MCF 10A (cell line): ENCODE data around the gene EPB41L4A. TPM values are rescaled to one million over a fixed set of nuclear protein-coding genes. Genes with fewer than 3 reads are reported as not detected.

Experiments used
- BruUV-seq: library from RNA; stranded (reverse); fragments of 400-500 nt; replicated peaks from 2 replicates; lab custom pipeline; 2021; lab: Mats Ljungman, UMichigan
- CTCF ChIA-PET: fragments of 300-600 bp; sonication (Branson Sonifier 250); formaldehyde crosslinking; extraction: SDS; loops from one replicate; lab custom pipeline; 2021; ENCODE audit warnings: antibody characterized with exemption, inconsistent platforms; lab: Yijun Ruan, JAX
- POLR2A ChIA-PET: fragments of 300-600, 350-650 bp; sonication (Branson Sonifier 250); formaldehyde crosslinking; extraction: SDS; loops from one replicate; lab custom pipeline; 2020; ENCODE audit warnings: antibody characterized with exemption, inconsistent platforms; lab: Yijun Ruan, JAX
- DNase-seq: peaks from one replicate; pipeline ENCODE4 v3.0.0-alpha.2; 2018; ENCODE audit not compliant: unreplicated experiment
- H3K27ac Mint-ChIP-seq: one replicate; pipeline ENCODE4 v1.8.0; 2022; ENCODE audit warnings: mild to moderate bottlenecking, low read depth, mixed read lengths; ENCODE audit not compliant: unreplicated experiment
- H3K27me3 Mint-ChIP-seq: one replicate; pipeline ENCODE4 v1.8.0; 2022; ENCODE audit warnings: mixed read lengths; ENCODE audit not compliant: insufficient read depth, unreplicated experiment
- H3K36me3 Mint-ChIP-seq: one replicate; pipeline ENCODE4 v1.8.0; 2022; ENCODE audit warnings: mild to moderate bottlenecking, moderate library complexity, mixed read lengths; ENCODE audit not compliant: insufficient read depth, unreplicated experiment
- H3K4me1 Mint-ChIP-seq: one replicate; pipeline ENCODE4 v1.8.0; 2022; ENCODE audit warnings: mixed read lengths; ENCODE audit not compliant: insufficient read depth, unreplicated experiment
- H3K4me3 Mint-ChIP-seq: one replicate; pipeline ENCODE4 v1.8.0; 2022; ENCODE audit warnings: mild to moderate bottlenecking, moderate library complexity, mixed read lengths; ENCODE audit not compliant: unreplicated experiment
- H3K9me3 Mint-ChIP-seq: one replicate; pipeline ENCODE4 v1.8.0; 2022; ENCODE audit warnings: mixed read lengths; ENCODE audit not compliant: unreplicated experiment
- intact Hi-C: fragments of 100-400 bp; cut with micrococcal nuclease; formaldehyde crosslinking; loops from 2 replicates; pipeline ENCODE4 v1.14.1; 2022
- total RNA-seq: library from RNA; stranded (reverse); gene quantifications from 2 replicates; pipeline ENCODE4 v1.2.3, GENCODE V29; 2022
- TF ChIP-seq, protein P1 (sequence below): fragments of 200-600 bp; IDR thresholded peaks from one replicate; pipeline ENCODE4 v1.8.0; 2022; ENCODE audit warnings: antibody characterized with exemption, mild to moderate bottlenecking; ENCODE audit not compliant: unreplicated experiment

The EPB41L4A gene
- total RNA-seq, 1 experiment from 2014 or later = 12.4 TPM

DNA sequence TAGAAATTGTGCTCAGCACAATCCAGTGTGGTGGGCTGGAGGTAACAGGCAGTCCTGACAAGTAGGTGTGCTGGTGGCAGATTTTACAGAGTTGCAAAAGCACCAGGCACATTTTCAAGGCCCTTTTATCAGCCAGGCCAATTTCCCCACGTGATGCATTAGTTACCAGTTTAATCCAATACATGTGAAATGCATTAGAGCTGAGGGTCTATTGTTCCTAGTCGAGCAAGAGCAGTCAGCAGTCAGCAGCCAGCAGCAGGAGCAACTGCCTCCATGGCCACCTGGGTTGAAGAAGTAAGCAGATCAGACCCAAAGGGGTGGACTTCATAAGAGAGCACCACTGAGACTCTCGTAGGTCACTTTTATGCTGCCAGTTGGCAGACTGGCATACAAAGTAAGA is 76.7 kb downstream of the EPB41L4A start:
- intact Hi-C loops = no loop called here
- TF ChIP-seq, protein P1, sequence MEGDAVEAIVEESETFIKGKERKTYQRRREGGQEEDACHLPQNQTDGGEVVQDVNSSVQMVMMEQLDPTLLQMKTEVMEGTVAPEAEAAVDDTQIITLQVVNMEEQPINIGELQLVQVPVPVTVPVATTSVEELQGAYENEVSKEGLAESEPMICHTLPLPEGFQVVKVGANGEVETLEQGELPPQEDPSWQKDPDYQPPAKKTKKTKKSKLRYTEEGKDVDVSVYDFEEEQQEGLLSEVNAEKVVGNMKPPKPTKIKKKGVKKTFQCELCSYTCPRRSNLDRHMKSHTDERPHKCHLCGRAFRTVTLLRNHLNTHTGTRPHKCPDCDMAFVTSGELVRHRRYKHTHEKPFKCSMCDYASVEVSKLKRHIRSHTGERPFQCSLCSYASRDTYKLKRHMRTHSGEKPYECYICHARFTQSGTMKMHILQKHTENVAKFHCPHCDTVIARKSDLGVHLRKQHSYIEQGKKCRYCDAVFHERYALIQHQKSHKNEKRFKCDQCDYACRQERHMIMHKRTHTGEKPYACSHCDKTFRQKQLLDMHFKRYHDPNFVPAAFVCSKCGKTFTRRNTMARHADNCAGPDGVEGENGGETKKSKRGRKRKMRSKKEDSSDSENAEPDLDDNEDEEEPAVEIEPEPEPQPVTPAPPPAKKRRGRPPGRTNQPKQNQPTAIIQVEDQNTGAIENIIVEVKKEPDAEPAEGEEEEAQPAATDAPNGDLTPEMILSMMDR = no peak
- H3K4me1 Mint-ChIP-seq = peaks cover 26% of the 10 kb centered on the region
- CTCF ChIA-PET = interaction anchor here (0.6 kb wide), 1 partner anchor 71 kb away, joined by 3 read pairs; no protein-coding TSS in a partner anchor
- no peak overlapping the region for H3K27ac Mint-ChIP-seq
- H3K27me3 Mint-ChIP-seq = no peaks in the 10 kb centered on the region
- H3K9me3 Mint-ChIP-seq = no peaks in the 10 kb centered on the region
- DNase-seq = no peak
- POLR2A ChIA-PET = no interaction called here
- H3K36me3 Mint-ChIP-seq = peaks cover 5% of the 10 kb centered on the region
- BruUV-seq = no TSS peak
- H3K4me3 Mint-ChIP-seq = no peak overlapping the region

DNA sequence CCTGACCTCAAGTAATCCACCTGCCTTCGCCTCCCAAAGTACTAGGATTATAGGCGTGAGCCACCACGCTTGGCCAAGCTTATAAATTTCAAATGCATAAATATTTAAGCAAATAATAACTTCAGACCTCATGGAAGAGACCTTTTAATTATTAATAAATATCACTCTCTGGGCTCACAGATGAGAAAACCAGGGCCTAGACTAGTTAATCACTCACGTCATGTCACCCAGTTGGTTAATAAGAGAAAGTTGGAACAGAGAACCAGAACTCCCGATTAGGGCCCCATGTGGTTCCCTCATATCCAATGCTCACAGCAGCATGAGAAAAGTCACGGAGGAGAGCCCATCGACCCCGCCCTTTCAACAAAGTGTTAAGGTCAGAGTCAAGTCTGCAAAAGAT is 79.3 kb downstream of the EPB41L4A start:
- H3K4me3 Mint-ChIP-seq = no peak overlapping the region
- H3K27me3 Mint-ChIP-seq = no peaks in the 10 kb centered on the region
- no TSS peak for BruUV-seq
- H3K9me3 Mint-ChIP-seq = no peaks in the 10 kb centered on the region
- no peak overlapping the region for H3K27ac Mint-ChIP-seq
- intact Hi-C loops = no loop called here
- TF ChIP-seq, protein P1 = no peak
- no peaks in the 10 kb centered on the region for H3K36me3 Mint-ChIP-seq
- CTCF ChIA-PET = interaction anchor here (1.0 kb wide), 1 partner anchor 123 kb away, joined by 4 read pairs; no protein-coding TSS in a partner anchor
- H3K4me1 Mint-ChIP-seq = peaks cover 26% of the 10 kb centered on the region
- POLR2A ChIA-PET = interaction anchor here (0.7 to 2.5 kb wide), 6 partner anchors 12 to 118 kb away, joined by 3 to 27 read pairs (median 7); partner anchors contain the start of gene EPB41L4A
- DNase-seq = no peak

DNA sequence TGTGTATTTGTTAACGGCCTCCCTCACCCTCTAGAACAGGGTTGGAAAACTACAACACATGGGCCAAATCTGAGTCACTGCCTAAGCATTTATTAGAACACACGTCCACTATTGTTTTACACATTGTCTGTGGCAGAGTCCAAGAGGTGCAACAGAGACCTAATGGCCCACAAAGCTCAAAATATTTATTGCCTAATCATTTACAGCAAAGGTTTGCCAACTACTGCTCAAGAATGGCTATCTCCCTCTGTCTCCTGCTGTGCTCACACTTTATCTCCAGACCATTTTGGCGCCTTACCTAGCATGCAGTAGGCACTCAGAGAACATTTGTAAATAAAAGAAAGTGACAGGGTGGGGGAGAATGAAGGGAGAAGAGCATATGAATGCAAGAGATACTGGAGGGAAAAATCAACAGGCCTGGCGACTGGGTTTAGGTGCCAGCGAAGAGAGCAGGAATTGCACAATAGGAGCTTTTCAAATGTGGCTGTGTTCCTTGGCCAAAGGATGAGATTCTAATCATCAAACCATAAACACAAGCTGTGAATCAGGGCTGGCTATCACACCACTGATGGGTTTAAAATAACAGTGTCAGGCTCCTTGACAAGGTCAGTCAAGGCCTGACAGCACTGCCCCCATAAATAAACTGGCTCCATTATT is 80.3 kb downstream of the EPB41L4A start:
- ChIA-PET POLR2A (interaction anchor here (0.6 to 2.5 kb wide), 17 partner anchors 10 to 259 kb away, joined by 3 to 27 read pairs (median 4); partner anchors contain the start of gene EPB41L4A), CTCF (interaction anchor here (0.9 to 1.1 kb wide), 7 partner anchors 9 to 122 kb away, joined by 3 to 4 read pairs (median 4); no protein-coding TSS in a partner anchor)
- intact Hi-C loops = no loop called here
- no TSS peak for BruUV-seq
- Mint-ChIP-seq H3K4me1 (peaks cover 26% of the 10 kb centered on the region), H3K36me3 (no peaks in the 10 kb centered on the region), H3K27ac (peak overlapping the region; percentile 60), H3K4me3 (peak overlapping the region; percentile 52), H3K27me3 (no peaks in the 10 kb centered on the region), H3K9me3 (no peaks in the 10 kb centered on the region)
- TF ChIP-seq, protein P1 = no peak
- peak; percentile 89 for DNase-seq

DNA sequence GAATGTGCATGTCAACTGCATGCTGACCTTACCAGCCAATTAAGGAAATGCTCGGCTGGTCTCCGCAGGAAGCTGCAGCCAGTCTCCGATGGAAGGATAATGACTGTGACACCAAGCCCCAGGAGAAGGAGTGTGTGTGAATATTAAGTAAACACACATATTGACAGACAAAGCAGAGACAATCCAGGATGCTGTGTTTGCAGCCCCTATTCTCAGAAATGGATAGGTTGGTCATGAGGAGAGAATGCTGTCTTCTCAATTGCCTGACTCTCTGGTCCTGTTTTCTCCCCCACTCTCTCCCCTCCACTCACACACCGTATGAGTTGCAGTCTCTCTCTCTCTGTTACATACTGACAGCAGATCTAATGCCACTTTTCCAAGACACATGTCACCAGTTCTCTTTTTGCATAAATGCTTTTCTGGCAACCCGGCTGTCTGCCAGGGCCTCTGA is 85.7 kb downstream of the EPB41L4A start:
- Mint-ChIP-seq H3K4me3 (no peak overlapping the region), H3K27me3 (no peaks in the 10 kb centered on the region), H3K9me3 (no peaks in the 10 kb centered on the region), H3K36me3 (no peaks in the 10 kb centered on the region), H3K4me1 (peaks cover 10% of the 10 kb centered on the region), H3K27ac (no peak overlapping the region)
- BruUV-seq = no TSS peak
- ChIA-PET CTCF (interaction anchor here (0.6 kb wide), 1 partner anchor 47 kb away, joined by 3 read pairs; no protein-coding TSS in a partner anchor), POLR2A (interaction anchor here (1.0 kb wide), 1 partner anchor 11 kb away, joined by 3 read pairs; no protein-coding TSS in a partner anchor)
- intact Hi-C loops = no loop called here
- no peak for DNase-seq
- TF ChIP-seq, protein P1 = no peak
